ENCODE results near the gene SLC2A5. TPM values are rescaled to one million over a fixed set of nuclear protein-coding genes. Genes with fewer than 3 reads are reported as not detected.

The SLC2A5 gene
- total RNA-seq, 1 donor from 2014 or later = 0.79 TPM

- H3K4me2 ChIP-seq (ENCODE audit: low read length) = no peak overlapping the region
- no peaks in the 10 kb centered on the region for H3K27me3 Mint-ChIP-seq (ENCODE audit: low read depth, unreplicated experiment)
- FAIRE-seq (no peak), DNase-seq (ENCODE audit: low read depth) (no peak)
- H3K4me1 ChIP-seq (ENCODE audit: insufficient read depth, low read length) = peaks cover 7% of the 10 kb centered on the region
- H3K27ac ChIP-seq (ENCODE audit: low read depth, low read length) = no peak overlapping the region
- H3K36me3 ChIP-seq (ENCODE audit: insufficient read depth, low read length) = no peaks in the 10 kb centered on the region
- no peaks in the 10 kb centered on the region for H3K9me3 ChIP-seq (ENCODE audit: insufficient read depth, low read depth, low read length)
- H3K4me3 Mint-ChIP-seq (ENCODE audit: unreplicated experiment) = no peak overlapping the region
- H3K36me3 Mint-ChIP-seq (ENCODE audit: low read depth, unreplicated experiment) = no peaks in the 10 kb centered on the region
- TF ChIP-seq CTCF (IDR thresholded peaks at IDR 0.05; ENCODE audit: insufficient read depth, low read depth, low read length) (no peak), EZH2 (IDR thresholded peaks at IDR 0.05; ENCODE audit: insufficient read depth, low read length) (no peak)
- H3K9ac ChIP-seq (ENCODE audit: low read length) = no peak overlapping the region
- no peaks in the 10 kb centered on the region for H4K20me1 ChIP-seq (ENCODE audit: insufficient read depth, low read length)
- no peaks in the 10 kb centered on the region for H3K9me3 Mint-ChIP-seq (ENCODE audit: unreplicated experiment)
- no peak overlapping the region for H3K27ac Mint-ChIP-seq (ENCODE audit: unreplicated experiment)
- no peaks in the 10 kb centered on the region for H3K27me3 ChIP-seq (ENCODE audit: insufficient read depth, low read length)
- no peak overlapping the region for H2AFZ ChIP-seq (ENCODE audit: low read depth, low read length)
- no peak overlapping the region for H3K4me3 ChIP-seq (ENCODE audit: insufficient read depth, low read depth, low read length)
- no peaks in the 10 kb centered on the region for H3K4me1 Mint-ChIP-seq (ENCODE audit: low read depth, unreplicated experiment)
- H3K79me2 ChIP-seq (ENCODE audit: insufficient read depth, low read length) = no peaks in the 10 kb centered on the region
These were observed 80.8 kb downstream of the SLC2A5 start for GRCh38 chr1:8988618-8988967.

- Histone ChIP-seq H4K20me1 (ENCODE audit: insufficient read depth, low read length) (no peaks in the 10 kb centered on the region), H3K36me3 (ENCODE audit: insufficient read depth, low read length) (no peaks in the 10 kb centered on the region), H2AFZ (ENCODE audit: low read depth, low read length) (peak overlapping the region; percentile 50), H3K9ac (ENCODE audit: low read length) (no peak overlapping the region), H3K79me2 (ENCODE audit: insufficient read depth, low read length) (no peaks in the 10 kb centered on the region), H3K4me2 (ENCODE audit: low read length) (no peak overlapping the region), H3K9me3 (ENCODE audit: insufficient read depth, low read depth, low read length) (no peaks in the 10 kb centered on the region), H3K27me3 (ENCODE audit: insufficient read depth, low read length) (no peaks in the 10 kb centered on the region), H3K27ac (ENCODE audit: low read depth, low read length) (no peak overlapping the region), H3K4me1 (ENCODE audit: insufficient read depth, low read length) (peaks cover 7% of the 10 kb centered on the region), H3K4me3 (ENCODE audit: insufficient read depth, low read depth, low read length) (no peak overlapping the region)
- H3K36me3 Mint-ChIP-seq (ENCODE audit: low read depth, unreplicated experiment) = no peaks in the 10 kb centered on the region
- H3K27me3 Mint-ChIP-seq (ENCODE audit: low read depth, unreplicated experiment) = no peaks in the 10 kb centered on the region
- peak; percentile 43 for FAIRE-seq
- no peaks in the 10 kb centered on the region for H3K4me1 Mint-ChIP-seq (ENCODE audit: low read depth, unreplicated experiment)
- no peak overlapping the region for H3K4me3 Mint-ChIP-seq (ENCODE audit: unreplicated experiment)
- no peaks in the 10 kb centered on the region for H3K9me3 Mint-ChIP-seq (ENCODE audit: unreplicated experiment)
- H3K27ac Mint-ChIP-seq (ENCODE audit: unreplicated experiment) = peak overlapping the region; percentile 4
- DNase-seq (ENCODE audit: low read depth) = no peak
- peak; percentile 90 for TF ChIP-seq CTCF (IDR thresholded peaks at IDR 0.05; ENCODE audit: insufficient read depth, low read depth, low read length)
- no peak for TF ChIP-seq EZH2 (IDR thresholded peaks at IDR 0.05; ENCODE audit: insufficient read depth, low read length)
These were observed 81.4 kb downstream of the SLC2A5 start for GRCh38 chr1:8987881-8988617.

- DNase-seq (ENCODE audit: low read depth) (no peak), FAIRE-seq (no peak)
- Histone ChIP-seq H3K4me2 (ENCODE audit: low read length) (peak overlapping the region; percentile 74), H4K20me1 (ENCODE audit: insufficient read depth, low read length) (no peaks in the 10 kb centered on the region), H3K9me3 (ENCODE audit: insufficient read depth, low read depth, low read length) (no peaks in the 10 kb centered on the region), H2AFZ (ENCODE audit: low read depth, low read length) (no peak overlapping the region), H3K27me3 (ENCODE audit: insufficient read depth, low read length) (no peaks in the 10 kb centered on the region), H3K4me1 (ENCODE audit: insufficient read depth, low read length) (peaks cover 7% of the 10 kb centered on the region), H3K9ac (ENCODE audit: low read length) (no peak overlapping the region), H3K36me3 (ENCODE audit: insufficient read depth, low read length) (no peaks in the 10 kb centered on the region), H3K79me2 (ENCODE audit: insufficient read depth, low read length) (no peaks in the 10 kb centered on the region), H3K27ac (ENCODE audit: low read depth, low read length) (peak overlapping the region; percentile 88), H3K4me3 (ENCODE audit: insufficient read depth, low read depth, low read length) (no peak overlapping the region)
- TF ChIP-seq EZH2 (IDR thresholded peaks at IDR 0.05; ENCODE audit: insufficient read depth, low read length) = no peak
- no peak for TF ChIP-seq CTCF (IDR thresholded peaks at IDR 0.05; ENCODE audit: insufficient read depth, low read depth, low read length)
- Mint-ChIP-seq H3K9me3 (ENCODE audit: unreplicated experiment) (peaks cover 1% of the 10 kb centered on the region), H3K4me3 (ENCODE audit: unreplicated experiment) (no peak overlapping the region), H3K4me1 (ENCODE audit: low read depth, unreplicated experiment) (no peaks in the 10 kb centered on the region), H3K27ac (ENCODE audit: unreplicated experiment) (no peak overlapping the region), H3K27me3 (ENCODE audit: low read depth, unreplicated experiment) (no peaks in the 10 kb centered on the region), H3K36me3 (ENCODE audit: low read depth, unreplicated experiment) (no peaks in the 10 kb centered on the region)
These were observed 82.6 kb downstream of the SLC2A5 start for GRCh38 chr1:8986814-8987190.
